UCSD-AML1 (cell line): ENCODE measurements around the gene CEP83.
A peak's percentile ranks its signal among the peaks of the same experiment; 100 is the strongest.

ENCODE experiments used
- DNase-seq: peaks from one replicate; lab custom pipeline; 2025; ENCODE audit not compliant: unreplicated experiment; lab: John Stamatoyannopoulos, UW

The CEP83 gene

DNA sequence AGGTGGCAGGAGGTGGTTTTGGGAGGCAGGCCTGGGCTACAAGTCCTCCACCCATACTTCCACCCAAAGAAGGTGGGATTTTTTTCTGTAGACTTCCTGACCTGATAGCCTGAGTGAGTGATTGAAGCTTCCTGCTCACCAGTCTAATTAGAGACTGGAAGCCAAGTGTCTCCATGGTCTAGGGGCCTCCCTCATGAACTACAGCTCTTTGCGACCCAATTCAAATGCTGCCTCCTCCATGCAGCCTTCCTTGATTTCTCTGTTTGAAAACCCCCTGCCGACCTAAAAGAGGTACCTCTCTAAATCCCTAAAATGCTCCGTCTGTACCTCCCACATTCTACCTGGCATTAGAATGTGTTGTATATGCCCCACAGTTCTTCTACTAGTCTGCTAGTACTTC, 186.4 kb downstream of the CEP83 start:
- DNase-seq = no peak

DNA sequence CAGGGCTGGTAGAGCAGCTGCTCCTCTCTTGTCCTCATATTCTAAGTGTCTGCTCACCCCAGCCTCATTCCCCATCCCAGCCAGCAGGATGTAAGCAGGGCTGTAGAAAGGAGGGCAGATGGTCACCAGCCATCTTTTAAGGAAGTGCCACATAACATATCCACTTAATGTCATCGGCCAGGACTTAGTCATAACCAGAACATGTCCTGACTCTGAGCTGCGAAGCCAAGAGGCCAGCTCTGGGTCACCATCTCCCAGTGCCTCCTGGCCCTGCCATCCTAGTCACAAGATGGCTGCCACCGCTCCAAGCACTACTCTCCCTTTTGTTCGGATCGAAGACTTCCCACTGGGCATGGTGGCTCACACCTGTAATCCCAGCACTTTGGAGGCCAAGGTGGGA, 187.4 kb downstream of the CEP83 start:
- no peak for DNase-seq

GRCh38 chr12:94271351-94271750, 188.3 kb downstream of the CEP83 start:
- no peak for DNase-seq

GRCh38 chr12:94269316-94269999, 190.2 kb downstream of the CEP83 start:
- DNase-seq = no peak

GRCh38 chr12:94267921-94268471, 191.7 kb downstream of the CEP83 start:
- no peak for DNase-seq

DNA sequence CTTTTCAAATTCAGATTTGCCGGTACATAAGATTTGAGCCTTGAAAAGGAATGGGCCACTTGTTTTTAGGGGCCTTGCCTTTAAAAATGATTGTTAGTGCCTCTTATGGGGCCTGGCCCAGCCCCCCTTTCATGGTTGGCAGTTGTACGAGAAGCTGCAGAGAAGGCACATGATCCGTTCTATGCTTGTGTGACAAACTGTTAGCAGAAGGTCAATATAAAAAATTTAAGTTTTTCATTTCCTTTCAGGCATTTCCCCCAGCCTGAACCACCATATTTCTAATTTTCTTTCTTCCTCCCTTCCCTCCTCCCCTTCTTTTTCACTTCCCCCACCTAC, 192.2 kb downstream of the CEP83 start:
- no peak for DNase-seq

- no peak for DNase-seq
These were observed 192.7 kb downstream of the CEP83 start for GRCh38 chr12:94266796-94267536.

- DNase-seq = peak; percentile 16
These were observed 193.5 kb downstream of the CEP83 start for GRCh38 chr12:94265966-94266745.

DNA sequence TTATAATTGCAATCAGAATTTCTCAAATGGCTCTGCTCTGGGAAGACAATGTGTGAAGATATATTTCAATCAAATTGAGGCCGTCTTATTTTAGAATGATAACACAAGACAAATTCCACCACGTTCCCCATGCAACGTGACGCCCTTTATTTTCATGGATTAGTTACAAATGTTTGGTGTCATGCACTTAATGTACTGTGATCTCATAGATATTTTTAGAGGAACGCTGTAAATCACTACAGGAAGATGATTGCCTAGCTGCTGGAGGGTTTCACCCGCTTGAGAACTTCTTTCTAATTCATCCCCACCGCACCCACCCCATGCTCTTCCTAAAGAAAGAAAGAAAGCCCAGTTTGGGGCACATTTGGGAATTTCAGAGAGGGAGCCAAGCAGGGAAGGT, 194.1 kb downstream of the CEP83 start:
- DNase-seq = no peak

GRCh38 chr12:94264736-94265485, 194.8 kb downstream of the CEP83 start:
- DNase-seq = no peak

DNA sequence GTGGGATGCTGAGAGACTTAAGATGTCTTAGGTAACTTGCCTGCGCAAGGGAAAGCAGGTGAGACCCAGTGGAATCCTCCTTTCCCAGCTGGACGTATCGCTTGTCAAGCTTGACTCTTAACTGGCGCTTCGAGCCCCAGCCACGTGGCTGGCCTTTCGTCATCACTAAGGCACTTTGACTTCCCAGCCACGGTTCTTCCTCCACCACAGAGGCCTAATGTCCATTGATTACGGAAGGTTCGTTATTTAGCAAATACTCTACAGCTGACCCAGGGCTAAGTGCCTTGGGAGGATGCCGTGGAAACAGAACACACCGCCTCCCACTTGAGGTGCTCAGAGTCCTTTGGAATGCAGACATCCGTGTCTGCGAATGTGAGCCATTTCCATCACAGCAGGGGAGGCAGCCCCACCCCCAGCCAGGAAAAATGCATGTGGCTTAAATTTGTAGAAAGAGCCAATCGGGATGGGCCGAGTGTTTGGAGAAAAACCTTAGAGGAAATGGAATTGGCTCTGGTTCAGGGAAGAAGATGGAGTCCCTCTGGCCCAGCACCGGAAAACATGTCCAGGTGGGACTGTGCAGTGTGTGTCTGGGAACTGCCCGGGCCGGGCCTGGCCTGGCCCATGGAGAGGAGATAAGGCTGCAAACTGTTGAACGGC, 195.6 kb downstream of the CEP83 start:
- no peak for DNase-seq

GRCh38 chr12:94263011-94263811, 196.5 kb downstream of the CEP83 start:
- peak; percentile 46 for DNase-seq

DNA sequence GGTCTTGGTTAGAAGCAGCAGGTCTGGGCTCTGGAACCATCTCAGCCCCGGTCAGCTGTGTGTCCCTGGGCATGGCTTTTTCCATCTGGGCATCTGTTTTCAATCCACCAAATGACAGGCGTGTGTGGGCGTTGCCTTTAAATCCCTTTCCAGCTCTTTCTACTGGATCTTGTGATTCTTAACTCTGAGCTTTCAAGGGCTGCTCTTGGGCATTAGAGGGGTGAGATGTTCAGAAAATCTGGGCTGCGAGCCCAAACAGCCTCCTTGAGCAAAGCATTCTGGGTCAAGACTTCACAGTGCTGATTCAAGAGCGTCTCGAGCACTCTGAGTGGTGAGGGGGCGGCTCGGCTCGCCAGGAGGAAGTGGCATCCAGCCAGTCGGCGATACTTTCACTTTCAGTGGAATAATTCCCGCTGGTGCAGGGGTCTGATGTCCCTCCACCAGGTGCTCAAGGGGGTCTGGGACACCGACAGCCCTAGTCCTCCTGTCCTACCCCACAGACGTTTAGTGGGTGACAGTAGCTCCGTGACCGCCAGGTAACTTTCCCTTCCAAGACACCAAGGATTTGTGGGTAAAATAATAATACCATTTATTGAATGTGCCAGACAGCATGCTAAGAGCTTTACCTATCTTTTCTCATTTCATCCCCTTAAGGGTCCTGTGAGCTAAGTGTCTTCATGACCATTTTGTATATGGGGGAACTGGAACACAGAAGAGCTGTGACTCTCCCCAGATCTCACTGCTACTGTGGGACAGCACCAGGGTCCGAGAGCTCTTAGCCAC, 197.2 kb downstream of the CEP83 start:
- peak; percentile 19 for DNase-seq

GRCh38 chr12:94261786-94262185, 197.9 kb downstream of the CEP83 start:
- DNase-seq = no peak

- no peak for DNase-seq
These were observed 198.5 kb downstream of the CEP83 start for GRCh38 chr12:94261119-94261518.

DNA sequence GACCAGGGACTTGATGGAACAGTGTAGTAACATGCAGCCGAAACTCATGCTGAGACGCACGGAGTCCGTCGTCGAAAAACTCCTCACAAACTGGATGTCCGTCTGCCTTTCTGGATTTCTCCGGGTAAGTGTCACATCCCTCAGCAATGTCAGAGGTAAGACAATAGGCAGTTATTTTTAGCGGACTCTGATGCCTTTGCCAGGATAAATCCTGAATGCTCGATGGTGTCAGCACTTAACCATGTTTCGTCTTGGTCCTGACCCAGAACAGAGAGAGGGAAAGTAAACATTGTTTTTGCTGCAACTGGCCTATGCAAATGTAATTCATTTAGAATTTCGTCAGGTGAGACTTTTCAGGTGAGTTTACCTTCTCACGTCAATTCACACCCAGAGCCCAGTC, 198.9 kb downstream of the CEP83 start:
- no peak for DNase-seq

GRCh38 chr12:94260017-94260416, 199.7 kb downstream of the CEP83 start:
- DNase-seq = no peak

- DNase-seq = no peak
These were observed 201.1 kb downstream of the CEP83 start for GRCh38 chr12:94258593-94258992.
